Measurements from ENCODE around the gene SEZ6L.
"Not testable (repeated sequence)": the region's sequence is repeated elsewhere in the genome, so short reads cannot be mapped to it uniquely, and the experiment has no call there.

Gene SEZ6L

DNA sequence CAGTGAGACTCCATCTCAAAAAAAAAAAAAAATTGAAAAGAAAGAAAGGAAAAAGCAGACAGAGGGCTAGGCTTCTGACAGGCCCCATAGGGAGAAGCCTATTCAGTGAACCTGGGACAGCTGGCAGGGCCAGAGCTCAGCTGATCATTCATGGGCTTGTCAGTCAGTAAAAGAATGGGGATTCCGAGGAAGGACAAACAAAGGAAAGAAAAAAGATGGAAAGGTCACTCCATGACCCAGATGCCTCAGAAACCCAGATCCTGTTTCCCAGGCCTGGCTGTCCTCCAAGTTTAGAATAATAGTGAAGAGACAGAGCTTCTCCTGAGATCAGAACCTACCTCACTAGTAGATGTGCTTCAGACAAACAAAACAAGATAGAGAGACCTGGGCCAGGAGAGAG, 225.5 kb downstream of the SEZ6L start:
- no peak overlapping the region for H3K4me3 ChIP-seq (ENCODE audit: insufficient read length, low read depth)
- peak; percentile 68 for DNase-seq (ENCODE audit: low read depth, low spot score)
- no peaks in the 10 kb centered on the region for H3K27me3 ChIP-seq (ENCODE audit: insufficient read depth, insufficient read length)
- H3K9ac ChIP-seq (ENCODE audit: insufficient read length, low read depth) = no peak overlapping the region
- no peaks in the 10 kb centered on the region for H3K9me3 ChIP-seq (ENCODE audit: insufficient read depth, low read length)
- H3K36me3 ChIP-seq (ENCODE audit: insufficient read depth, insufficient read length, low read length) = no peaks in the 10 kb centered on the region
- TF ChIP-seq SUZ12 (IDR thresholded peaks at IDR 0.05; ENCODE audit: extremely low read depth, insufficient read depth, insufficient read length) (no peak), ZNF274 (IDR thresholded peaks at IDR 0.05; ENCODE audit: low read depth, low read length) (no peak), YY1 (IDR thresholded peaks at IDR 0.05; ENCODE audit: insufficient read depth, insufficient read length) (no peak)
- H3K4me1 ChIP-seq (ENCODE audit: insufficient read depth, insufficient read length) = peaks cover 2% of the 10 kb centered on the region

DNA sequence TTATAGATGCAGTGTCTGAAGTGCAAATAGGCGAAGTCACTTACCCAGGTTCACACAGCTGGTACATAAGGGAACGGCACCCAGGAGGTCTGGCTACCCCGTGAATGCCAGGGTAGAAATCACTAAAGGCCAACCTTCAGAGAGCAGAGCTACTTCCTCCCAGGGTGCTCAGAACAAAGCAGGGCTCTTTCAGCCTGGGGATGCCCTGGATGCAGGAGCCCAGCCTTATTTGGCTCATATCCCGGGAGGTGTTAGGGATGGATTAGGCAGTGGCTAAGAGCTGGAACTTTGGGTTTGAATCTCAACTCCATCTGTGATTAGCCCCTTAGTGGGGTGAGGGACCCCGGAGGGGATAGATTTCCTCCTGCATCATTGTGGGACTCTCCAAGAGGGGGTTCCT, 226.7 kb downstream of the SEZ6L start:
- Histone ChIP-seq H3K27me3 (ENCODE audit: insufficient read depth, insufficient read length) (no peaks in the 10 kb centered on the region), H3K36me3 (ENCODE audit: insufficient read depth, insufficient read length, low read length) (no peaks in the 10 kb centered on the region), H3K4me3 (ENCODE audit: insufficient read length, low read depth) (no peak overlapping the region), H3K9me3 (ENCODE audit: insufficient read depth, low read length) (no peaks in the 10 kb centered on the region), H3K9ac (ENCODE audit: insufficient read length, low read depth) (no peak overlapping the region), H3K4me1 (ENCODE audit: insufficient read depth, insufficient read length) (peaks cover 2% of the 10 kb centered on the region)
- DNase-seq (ENCODE audit: low read depth, low spot score) = no peak
- TF ChIP-seq YY1 (IDR thresholded peaks at IDR 0.05; ENCODE audit: insufficient read depth, insufficient read length) (no peak), ZNF274 (IDR thresholded peaks at IDR 0.05; ENCODE audit: low read depth, low read length) (no peak), SUZ12 (IDR thresholded peaks at IDR 0.05; ENCODE audit: extremely low read depth, insufficient read depth, insufficient read length) (no peak)

DNA sequence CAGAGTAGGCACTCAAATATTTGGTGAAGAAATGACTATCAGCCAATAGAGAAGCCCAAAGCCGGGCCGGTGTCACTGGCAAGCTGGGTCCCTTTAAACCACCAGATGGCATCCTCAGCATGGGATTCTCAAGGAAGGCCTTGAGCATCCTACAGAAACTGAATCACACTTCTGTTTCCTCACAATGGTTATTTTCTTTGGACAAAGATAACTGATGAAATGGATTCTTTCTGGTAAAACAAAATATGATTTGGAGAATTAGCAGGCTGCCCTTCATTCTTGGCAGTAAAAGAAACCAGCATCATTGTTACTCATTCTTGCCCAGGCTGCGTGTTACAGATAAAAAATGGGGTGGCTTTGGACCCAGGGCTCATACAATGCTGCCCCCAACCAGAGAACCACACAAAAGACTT, 229.5 kb downstream of the SEZ6L start:
- H3K27me3 ChIP-seq (ENCODE audit: insufficient read depth, insufficient read length) = no peaks in the 10 kb centered on the region
- H3K4me1 ChIP-seq (ENCODE audit: insufficient read depth, insufficient read length) = peaks cover 2% of the 10 kb centered on the region
- no peak for DNase-seq (ENCODE audit: low read depth, low spot score)
- H3K9ac ChIP-seq (ENCODE audit: insufficient read length, low read depth) = no peak overlapping the region
- no peak overlapping the region for H3K4me3 ChIP-seq (ENCODE audit: insufficient read length, low read depth)
- H3K36me3 ChIP-seq (ENCODE audit: insufficient read depth, insufficient read length, low read length) = no peaks in the 10 kb centered on the region
- no peak for TF ChIP-seq YY1 (IDR thresholded peaks at IDR 0.05; ENCODE audit: insufficient read depth, insufficient read length)
- no peak for TF ChIP-seq ZNF274 (IDR thresholded peaks at IDR 0.05; ENCODE audit: low read depth, low read length)
- no peak for TF ChIP-seq SUZ12 (IDR thresholded peaks at IDR 0.05; ENCODE audit: extremely low read depth, insufficient read depth, insufficient read length)
- no peaks in the 10 kb centered on the region for H3K9me3 ChIP-seq (ENCODE audit: insufficient read depth, low read length)

DNA sequence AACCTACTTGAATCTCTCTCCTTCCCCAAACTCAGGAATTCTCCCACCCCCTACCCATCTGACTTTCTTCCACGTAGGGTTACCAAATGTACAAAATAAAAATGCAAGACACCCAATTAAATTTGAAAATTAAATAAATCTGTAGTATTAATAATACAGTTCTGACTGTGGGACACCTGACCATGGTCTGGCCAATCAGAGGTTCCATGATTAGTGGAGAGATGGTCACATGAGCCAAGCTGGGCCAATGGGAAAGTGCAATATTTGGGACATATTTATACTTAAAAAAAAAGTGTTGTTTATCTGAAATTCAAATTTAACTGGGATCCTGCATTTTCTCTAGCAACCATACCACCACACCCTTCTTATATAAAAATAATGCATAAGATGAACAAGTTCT, 230.0 kb downstream of the SEZ6L start:
- H3K4me1 ChIP-seq (ENCODE audit: insufficient read depth, insufficient read length) = no peaks in the 10 kb centered on the region
- H3K36me3 ChIP-seq (ENCODE audit: insufficient read depth, insufficient read length, low read length) = no peaks in the 10 kb centered on the region
- no peak overlapping the region for H3K4me3 ChIP-seq (ENCODE audit: insufficient read length, low read depth)
- no peaks in the 10 kb centered on the region for H3K9me3 ChIP-seq (ENCODE audit: insufficient read depth, low read length)
- no peak overlapping the region for H3K9ac ChIP-seq (ENCODE audit: insufficient read length, low read depth)
- no peak for DNase-seq (ENCODE audit: low read depth, low spot score)
- no peaks in the 10 kb centered on the region for H3K27me3 ChIP-seq (ENCODE audit: insufficient read depth, insufficient read length)
- no peak for TF ChIP-seq ZNF274 (IDR thresholded peaks at IDR 0.05; ENCODE audit: low read depth, low read length)
- TF ChIP-seq YY1 (IDR thresholded peaks at IDR 0.05; ENCODE audit: insufficient read depth, insufficient read length) = no peak
- no peak for TF ChIP-seq SUZ12 (IDR thresholded peaks at IDR 0.05; ENCODE audit: extremely low read depth, insufficient read depth, insufficient read length)

DNA sequence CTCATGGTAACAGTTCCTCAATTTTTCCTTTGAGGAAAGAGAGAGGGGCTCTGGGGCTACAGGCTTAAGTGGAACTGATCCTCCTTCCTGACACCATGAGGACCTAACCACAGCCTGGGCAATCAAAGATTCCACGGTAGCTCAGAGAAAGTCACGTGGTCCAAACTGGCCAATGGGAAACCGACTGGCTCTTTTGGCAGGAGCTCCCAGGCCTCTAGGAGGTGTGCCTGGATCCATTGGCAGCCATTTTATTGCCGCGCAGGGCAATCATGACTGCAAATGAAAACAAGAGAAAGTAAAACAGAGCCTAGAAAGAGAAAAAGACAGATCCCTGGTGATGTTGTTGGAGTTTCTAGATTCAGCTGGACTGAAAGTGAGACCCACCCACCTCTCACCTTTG, 232.5 kb downstream of the SEZ6L start:
- no peak for DNase-seq (ENCODE audit: low read depth, low spot score)
- Histone ChIP-seq H3K9me3 (ENCODE audit: insufficient read depth, low read length) (no peaks in the 10 kb centered on the region), H3K9ac (ENCODE audit: insufficient read length, low read depth) (no peak overlapping the region), H3K4me3 (ENCODE audit: insufficient read length, low read depth) (no peak overlapping the region), H3K4me1 (ENCODE audit: insufficient read depth, insufficient read length) (no peaks in the 10 kb centered on the region), H3K27me3 (ENCODE audit: insufficient read depth, insufficient read length) (no peaks in the 10 kb centered on the region), H3K36me3 (ENCODE audit: insufficient read depth, insufficient read length, low read length) (no peaks in the 10 kb centered on the region)
- TF ChIP-seq ZNF274 (IDR thresholded peaks at IDR 0.05; ENCODE audit: low read depth, low read length) (no peak), YY1 (IDR thresholded peaks at IDR 0.05; ENCODE audit: insufficient read depth, insufficient read length) (no peak), SUZ12 (IDR thresholded peaks at IDR 0.05; ENCODE audit: extremely low read depth, insufficient read depth, insufficient read length) (no peak)

DNA sequence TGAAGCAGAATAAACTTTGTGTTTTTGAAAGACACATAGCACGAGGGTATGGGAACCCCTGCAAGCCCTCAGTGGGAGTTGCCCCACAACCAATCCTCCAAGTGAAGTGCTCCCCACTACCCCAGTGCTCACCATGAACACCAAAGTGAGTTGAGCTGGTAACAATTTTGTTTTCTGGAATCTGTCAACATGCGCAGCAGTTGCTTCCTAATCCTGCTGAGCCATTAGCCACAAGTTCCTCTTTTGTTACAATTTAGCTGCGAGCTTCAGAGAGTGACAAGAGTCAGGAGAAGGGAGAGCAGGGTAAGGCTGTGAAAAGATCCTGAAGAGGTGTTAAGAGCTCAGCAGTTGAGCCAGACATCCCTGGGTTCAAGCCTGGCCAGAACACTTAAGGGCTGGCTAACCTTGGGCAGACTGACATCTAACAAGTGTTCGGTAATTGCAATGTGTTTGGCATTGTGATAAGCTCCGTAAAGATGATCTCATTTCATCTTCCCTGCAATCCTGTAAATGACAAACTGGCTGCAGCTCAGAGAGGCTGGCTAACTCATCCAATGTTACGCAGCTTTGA, 235.7 kb downstream of the SEZ6L start:
- no peaks in the 10 kb centered on the region for H3K4me1 ChIP-seq (ENCODE audit: insufficient read depth, insufficient read length)
- no peaks in the 10 kb centered on the region for H3K36me3 ChIP-seq (ENCODE audit: insufficient read depth, insufficient read length, low read length)
- DNase-seq (ENCODE audit: low read depth, low spot score) = no peak
- no peak overlapping the region for H3K9ac ChIP-seq (ENCODE audit: insufficient read length, low read depth)
- no peak overlapping the region for H3K4me3 ChIP-seq (ENCODE audit: insufficient read length, low read depth)
- no peaks in the 10 kb centered on the region for H3K27me3 ChIP-seq (ENCODE audit: insufficient read depth, insufficient read length)
- TF ChIP-seq SUZ12 (IDR thresholded peaks at IDR 0.05; ENCODE audit: extremely low read depth, insufficient read depth, insufficient read length) = no peak
- H3K9me3 ChIP-seq (ENCODE audit: insufficient read depth, low read length) = no peaks in the 10 kb centered on the region

DNA sequence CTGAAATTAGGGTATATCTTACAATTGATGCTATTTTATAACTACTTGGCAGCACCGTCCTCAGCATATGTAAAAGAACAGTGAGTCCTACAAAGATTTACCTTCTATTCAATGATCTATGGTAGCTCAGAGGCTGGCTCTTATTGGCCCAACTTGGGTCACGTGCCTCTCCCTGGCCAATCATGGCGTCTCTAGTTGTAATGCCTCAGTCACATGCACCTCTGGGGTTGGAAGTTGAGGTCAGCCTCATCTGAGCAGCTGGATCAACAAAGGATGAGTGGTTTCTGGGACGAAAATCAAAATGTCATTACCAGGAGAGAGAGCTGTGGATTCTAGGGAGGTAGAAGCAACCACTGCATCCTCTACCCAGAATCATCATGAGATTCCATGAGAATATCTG, 236.9 kb downstream of the SEZ6L start:
- Histone ChIP-seq H3K9ac (ENCODE audit: insufficient read length, low read depth) (no peak overlapping the region), H3K9me3 (ENCODE audit: insufficient read depth, low read length) (no peaks in the 10 kb centered on the region), H3K4me3 (ENCODE audit: insufficient read length, low read depth) (no peak overlapping the region), H3K27me3 (ENCODE audit: insufficient read depth, insufficient read length) (no peaks in the 10 kb centered on the region), H3K36me3 (ENCODE audit: insufficient read depth, insufficient read length, low read length) (no peaks in the 10 kb centered on the region), H3K4me1 (ENCODE audit: insufficient read depth, insufficient read length) (no peaks in the 10 kb centered on the region)
- TF ChIP-seq ZNF274 (IDR thresholded peaks at IDR 0.05; ENCODE audit: low read depth, low read length) = no peak
- TF ChIP-seq SUZ12 (IDR thresholded peaks at IDR 0.05; ENCODE audit: extremely low read depth, insufficient read depth, insufficient read length) = no peak
- no peak for DNase-seq (ENCODE audit: low read depth, low spot score)

DNA sequence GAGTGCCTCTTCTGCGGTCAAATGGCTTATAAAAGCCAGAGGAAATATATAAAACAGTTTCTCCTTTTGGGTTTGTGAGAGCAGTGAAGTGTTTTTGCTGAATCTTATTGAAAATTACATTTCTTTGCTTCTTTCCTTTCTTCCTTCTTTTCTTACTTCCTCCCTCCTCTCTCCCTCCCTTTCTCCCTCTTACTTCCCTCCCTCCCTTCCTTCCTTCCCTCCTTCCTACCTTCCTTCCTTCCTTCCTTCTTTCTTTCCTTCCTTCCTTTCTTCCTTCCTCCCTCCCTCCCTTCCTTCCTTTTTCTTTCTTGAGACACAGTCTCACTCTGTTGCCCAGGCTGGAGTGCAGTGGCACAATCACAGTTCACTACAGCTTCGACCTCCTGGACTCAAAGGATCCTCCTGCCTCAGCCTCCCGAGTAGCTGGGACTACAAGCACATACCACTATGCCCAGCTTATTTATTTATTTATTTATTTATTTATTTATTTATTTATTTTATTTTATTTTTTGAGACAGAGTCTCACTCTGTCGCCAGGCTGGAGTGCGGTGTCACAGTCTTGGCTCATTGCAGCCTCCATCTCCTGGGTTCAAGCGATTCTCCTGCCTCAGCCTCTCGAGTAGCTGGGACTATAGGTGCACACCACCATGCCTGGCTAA, 239.4 kb downstream of the SEZ6L start:
- not testable (repeated sequence) for H3K36me3 ChIP-seq (ENCODE audit: insufficient read depth, insufficient read length, low read length); H3K9me3 ChIP-seq (ENCODE audit: insufficient read depth, low read length); H3K27me3 ChIP-seq (ENCODE audit: insufficient read depth, insufficient read length); DNase-seq (ENCODE audit: low read depth, low spot score); H3K4me1 ChIP-seq (ENCODE audit: insufficient read depth, insufficient read length); H3K9ac ChIP-seq (ENCODE audit: insufficient read length, low read depth); H3K4me3 ChIP-seq (ENCODE audit: insufficient read length, low read depth)
